DMS153 (cell line): ENCODE measurements around the gene C12orf75.

Experiments
- DNase-seq: peaks from one replicate; lab custom pipeline; 2025; lab: John Stamatoyannopoulos, UW

C12orf75 gene

GRCh38 chr12:105418821-105419291 lies 88.4 kb downstream of the C12orf75 start:
- no peak for DNase-seq

GRCh38 chr12:105419606-105420005 lies 89.1 kb downstream of the C12orf75 start:
- no peak for DNase-seq

- no peak for DNase-seq
Measured at GRCh38 chr12:105420046-105420445, 89.6 kb downstream of the C12orf75 start.

- peak; percentile 78 for DNase-seq
Measured at GRCh38 chr12:105420659-105421240, 90.3 kb downstream of the C12orf75 start.
